MM.1S (cell line): ENCODE measurements around the gene CSRP1.

Experiments used
- DNase-seq: peaks from one replicate; pipeline ENCODE4 v3.0.0-alpha.2; 2015
- H2AFZ ChIP-seq: fragments of 300-600 bp; sonication (generic); 2 replicates; pipeline ENCODE4 v1.6.0; 2016; ENCODE audit warnings: antibody characterized with exemption, low read length
- H3F3A ChIP-seq: fragments of 300-600 bp; sonication (generic); 2 replicates; pipeline ENCODE4 v1.6.1; 2016; ENCODE audit warnings: mild to moderate bottlenecking, antibody characterized with exemption, low read length, moderate library complexity, mixed read lengths; ENCODE audit not compliant: insufficient read depth
- H3K27ac ChIP-seq: fragments of 300-600 bp; sonication (generic); 2 replicates; pipeline ENCODE4 v1.5.1; 2016; ENCODE audit warnings: mild to moderate bottlenecking, low read length
- H3K27me3 ChIP-seq: fragments of 300-600 bp; sonication (generic); replicated peaks from 2 replicates; pipeline ENCODE4 v1.6.0; 2016; ENCODE audit warnings: low read length; ENCODE audit not compliant: insufficient read depth
- H3K36me3 ChIP-seq: fragments of 300-600 bp; sonication (generic); replicated peaks from 2 replicates; pipeline ENCODE4 v1.6.1; 2016; ENCODE audit warnings: mild to moderate bottlenecking, low read length, mixed read lengths; ENCODE audit not compliant: insufficient read depth
- H3K4me1 ChIP-seq: fragments of 300-600 bp; sonication (generic); 2 replicates; pipeline ENCODE4 v1.6.1; 2016; ENCODE audit warnings: low read length, mixed read lengths
- H3K4me2 ChIP-seq: fragments of 300-600 bp; sonication (generic); 2 replicates; pipeline ENCODE4 v1.6.0; 2016; ENCODE audit warnings: low read depth, low read length
- H3K4me3 ChIP-seq: fragments of 300-600 bp; sonication (generic); 2 replicates; pipeline ENCODE4 v1.5.1; 2016; ENCODE audit warnings: low read length, mixed read lengths
- H3K79me2 ChIP-seq: fragments of 300-600 bp; sonication (generic); 2 replicates; pipeline ENCODE4 v1.6.1; 2016; ENCODE audit warnings: mixed run types, low read length, mixed read lengths
- H3K9ac ChIP-seq: fragments of 300-600 bp; sonication (generic); 2 replicates; pipeline ENCODE4 v1.6.1; 2016; ENCODE audit warnings: low read length, mixed read lengths
- H3K9me2 ChIP-seq: fragments of 300-600 bp; sonication (generic); replicated peaks from 2 replicates; pipeline ENCODE4 v1.6.1; 2016; ENCODE audit warnings: mild to moderate bottlenecking, low read length, mixed read lengths; ENCODE audit not compliant: insufficient read depth
- H3K9me3 ChIP-seq: fragments of 300-600 bp; sonication (generic); replicated peaks from 2 replicates; pipeline ENCODE4 v1.6.1; 2016; ENCODE audit warnings: mild to moderate bottlenecking, low read length, mixed read lengths; ENCODE audit not compliant: insufficient read depth
- H4K20me1 ChIP-seq: fragments of 300-600 bp; sonication (generic); 2 replicates; pipeline ENCODE4 v1.6.1; 2016; ENCODE audit warnings: mild to moderate bottlenecking, low read length, moderate library complexity, mixed read lengths; ENCODE audit not compliant: insufficient read depth
- EZH2 ChIP-seq: fragments of 300-600 bp; sonication (generic); optimal IDR thresholded peaks from 2 replicates; pipeline ENCODE3; 2017; ENCODE audit warnings: low read depth, mild to moderate bottlenecking, antibody characterized with exemption, low read length, mixed read lengths
- EZH2phosphoT487 ChIP-seq: fragments of 300-600 bp; sonication (generic); IDR thresholded peaks from 2 replicates; pipeline ENCODE4 v1.6.1; 2018; ENCODE audit warnings: antibody characterized with exemption, low read length
- TF ChIP-seq, protein P1 (sequence below): fragments of 300-600 bp; sonication (generic); IDR thresholded peaks from 2 replicates; pipeline ENCODE4 v1.5.1; 2016; ENCODE audit warnings: antibody characterized with exemption, low read length, mixed read lengths

CSRP1 gene

GRCh38 chr1:201487742-201488141, 19.2 kb downstream of the CSRP1 start:
- Histone ChIP-seq H3K9me2 (no peaks in the 10 kb centered on the region), H3K36me3 (no peaks in the 10 kb centered on the region), H3K4me3 (no peak overlapping the region), H4K20me1 (no peaks in the 10 kb centered on the region), H3K27me3 (no peaks in the 10 kb centered on the region), H3F3A (no peaks in the 10 kb centered on the region), H2AFZ (no peak overlapping the region), H3K79me2 (no peaks in the 10 kb centered on the region; the same call in 1 of the 2 replicates), H3K9me3 (no peaks in the 10 kb centered on the region), H3K4me2 (no peak overlapping the region), H3K4me1 (no peaks in the 10 kb centered on the region), H3K27ac (no peak overlapping the region), H3K9ac (no peak overlapping the region)
- DNase-seq = no peak
- TF ChIP-seq EZH2 = no peak
- TF ChIP-seq, protein P1, sequence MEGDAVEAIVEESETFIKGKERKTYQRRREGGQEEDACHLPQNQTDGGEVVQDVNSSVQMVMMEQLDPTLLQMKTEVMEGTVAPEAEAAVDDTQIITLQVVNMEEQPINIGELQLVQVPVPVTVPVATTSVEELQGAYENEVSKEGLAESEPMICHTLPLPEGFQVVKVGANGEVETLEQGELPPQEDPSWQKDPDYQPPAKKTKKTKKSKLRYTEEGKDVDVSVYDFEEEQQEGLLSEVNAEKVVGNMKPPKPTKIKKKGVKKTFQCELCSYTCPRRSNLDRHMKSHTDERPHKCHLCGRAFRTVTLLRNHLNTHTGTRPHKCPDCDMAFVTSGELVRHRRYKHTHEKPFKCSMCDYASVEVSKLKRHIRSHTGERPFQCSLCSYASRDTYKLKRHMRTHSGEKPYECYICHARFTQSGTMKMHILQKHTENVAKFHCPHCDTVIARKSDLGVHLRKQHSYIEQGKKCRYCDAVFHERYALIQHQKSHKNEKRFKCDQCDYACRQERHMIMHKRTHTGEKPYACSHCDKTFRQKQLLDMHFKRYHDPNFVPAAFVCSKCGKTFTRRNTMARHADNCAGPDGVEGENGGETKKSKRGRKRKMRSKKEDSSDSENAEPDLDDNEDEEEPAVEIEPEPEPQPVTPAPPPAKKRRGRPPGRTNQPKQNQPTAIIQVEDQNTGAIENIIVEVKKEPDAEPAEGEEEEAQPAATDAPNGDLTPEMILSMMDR = no peak
- TF ChIP-seq EZH2phosphoT487 = no peak

GRCh38 chr1:201486187-201486586, 20.7 kb downstream of the CSRP1 start:
- Histone ChIP-seq H3K4me1 (peaks cover 10% of the 10 kb centered on the region; the same call in 1 of the 2 replicates), H3K27ac (no peak overlapping the region), H3K27me3 (peaks cover 5% of the 10 kb centered on the region; the same call in 1 of the 2 replicates), H3F3A (no peaks in the 10 kb centered on the region), H3K9me3 (no peaks in the 10 kb centered on the region), H3K4me2 (no peak overlapping the region), H4K20me1 (no peaks in the 10 kb centered on the region), H3K4me3 (no peak overlapping the region), H3K9me2 (no peaks in the 10 kb centered on the region), H3K9ac (no peak overlapping the region), H3K36me3 (no peaks in the 10 kb centered on the region), H2AFZ (no peak overlapping the region), H3K79me2 (no peaks in the 10 kb centered on the region)
- TF ChIP-seq EZH2 (no peak), EZH2phosphoT487 (no peak)
- TF ChIP-seq, protein P1 = no peak
- no peak for DNase-seq

DNA sequence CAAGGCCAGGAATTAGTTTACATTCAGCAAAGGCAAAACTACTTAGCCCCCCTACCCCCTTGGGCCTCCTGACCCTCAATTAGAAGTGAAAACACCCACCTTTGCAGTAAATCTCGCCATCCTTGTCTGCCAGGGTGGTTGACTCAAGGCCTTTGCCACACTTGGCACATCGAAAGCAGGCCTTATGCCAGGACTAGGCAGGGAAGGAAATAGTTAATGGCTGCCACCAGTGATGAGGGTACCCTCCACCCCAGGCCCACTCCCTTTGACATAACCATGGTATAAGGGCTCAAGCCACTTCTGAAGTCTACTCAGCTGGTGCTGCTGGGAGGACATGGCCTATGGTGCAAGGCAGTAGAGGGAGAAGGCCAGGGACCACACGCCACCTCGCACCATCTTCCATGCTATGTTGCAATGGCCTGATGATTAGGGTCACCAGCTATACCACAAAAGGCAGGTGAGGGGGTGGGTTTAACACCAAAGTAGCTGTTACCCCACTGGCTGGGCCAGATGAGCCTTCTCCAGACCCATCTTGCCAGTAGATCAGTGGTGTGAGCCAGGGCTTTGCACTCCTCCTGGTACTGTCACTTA, 21.6 kb downstream of the CSRP1 start:
- H3K4me2 ChIP-seq = no peak overlapping the region
- no peaks in the 10 kb centered on the region for H3K9me2 ChIP-seq
- no peak for DNase-seq
- no peaks in the 10 kb centered on the region for H4K20me1 ChIP-seq
- no peak overlapping the region for H3K9ac ChIP-seq
- no peak for TF ChIP-seq EZH2
- TF ChIP-seq, protein P1 = no peak
- TF ChIP-seq EZH2phosphoT487 = no peak
- no peak overlapping the region for H3K27ac ChIP-seq
- H3K27me3 ChIP-seq = peaks cover 9% of the 10 kb centered on the region; the same call in 1 of the 2 replicates
- H3K79me2 ChIP-seq = no peaks in the 10 kb centered on the region
- H3F3A ChIP-seq = no peaks in the 10 kb centered on the region; the same call in 1 of the 2 replicates
- H3K9me3 ChIP-seq = no peaks in the 10 kb centered on the region
- no peaks in the 10 kb centered on the region for H3K36me3 ChIP-seq
- peaks cover 14% of the 10 kb centered on the region; the same call in 1 of the 2 replicates for H3K4me1 ChIP-seq
- no peak overlapping the region for H3K4me3 ChIP-seq
- H2AFZ ChIP-seq = no peak overlapping the region
